Gastrocnemius medialis (tissue), 4 donors: ENCODE measurements around the gene SLC13A5. TPM values are rescaled to one million over a fixed set of nuclear protein-coding genes. Genes with fewer than 3 reads are reported as not detected.

Experiments used
- ATAC-seq, 2 donors: fragments of 150-250 bp; one replicate each; pipeline ENCODE4 v1.9.1; 2016
- DNase-seq, 2 donors: peaks; one replicate each; pipeline ENCODE4 v3.0.0-alpha.2; 2019
- H3K27ac ChIP-seq, 4 donors: fragments of 200-600 bp; sonication (generic); 1 replicate in 1 of 4; 2 replicates in 3 of 4; pipeline ENCODE4 v1.5.1; 2016 to 2018; ENCODE audit warnings: mild to moderate bottlenecking in 2 of 4, moderate library complexity in 1 of 4
- H3K27me3 ChIP-seq, 3 donors: fragments of 200-600 bp; sonication (generic) in 2 of 3; 1 replicate in 1 of 3; 2 replicates in 2 of 3; pipeline versions ENCODE4 v1.5.1 to v1.6.0; 2016 to 2019; ENCODE audit warnings: mild to moderate bottlenecking in 1 of 3, moderate library complexity in 1 of 3
- H3K36me3 ChIP-seq, 2 donors: fragments of 200-600 bp; sonication (generic) in 1 of 2; one replicate each; pipeline ENCODE4 v1.5.1; 2017 to 2018
- H3K4me1 ChIP-seq, 2 donors: fragments of 200-600 bp; sonication (generic) in 1 of 2; one replicate each; pipeline ENCODE4 v1.5.1; 2016 to 2017; ENCODE audit warnings: mild to moderate bottlenecking in 2 of 2
- H3K4me3 ChIP-seq, 4 donors: fragments of 200-600 bp; sonication (generic) in 3 of 4; 1 replicate in 1 of 4; 2 replicates in 3 of 4; pipeline ENCODE4 v1.5.1; 2016 to 2019; ENCODE audit warnings: mild to moderate bottlenecking in 2 of 4
- H3K9me3 ChIP-seq, 3 donors: fragments of 200-600 bp; sonication (generic) in 2 of 3; 1 replicate in 1 of 3; 2 replicates in 2 of 3; pipeline ENCODE4 v1.5.1; 2016 to 2019
- CTCF ChIP-seq, 5 experiments: fragments of 450-650 bp in 3 of 5; fragments of 200-600 bp in 2 of 5; sonication (generic) in 2 of 5; IDR thresholded peaks in 4 of 5; conservative IDR thresholded peaks in 1 of 5; 1 replicate in 4 of 5; 2 replicates in 1 of 5; pipeline ENCODE4 v1.5.1; 2016 to 2019; ENCODE audit warnings: antibody characterized with exemption in 5 of 5, mild to moderate bottlenecking in 3 of 5, moderate library complexity in 3 of 5
- POLR2A ChIP-seq, 2 donors: fragments of 450-650 bp; IDR thresholded peaks; one replicate each; pipeline ENCODE4 v1.6.1; 2017; ENCODE audit warnings: antibody characterized with exemption in 2 of 2, mild to moderate bottlenecking in 2 of 2, moderate library complexity in 2 of 2
- in situ Hi-C, 4 donors: fragments of 200-750 bp; cut with MboI; loops; one replicate each; pipeline versions ENCODE4 v1.15.0 to v1.8.0; 2017; ENCODE audit warnings: low sequenced_read_pairs in 4 of 4
- intact Hi-C: fragments of 100-400 bp; cut with DNase I; formaldehyde crosslinking; loops from one replicate; pipeline ENCODE4 v1.15.1; 2023; ENCODE audit warnings: low total_unique reads
- total RNA-seq, 4 donors: library from RNA; depleted of rRNA; stranded (reverse); fragments of >200 nt; gene quantifications; one replicate each; pipeline versions ENCODE4 v1.1.0 to v1.2.3, GENCODE V29; 2016

Gene SLC13A5
- total RNA-seq, 4 donors from 2014 or later = 0.10 to 0.64 (median 0.39) TPM; not detected in 1

DNA sequence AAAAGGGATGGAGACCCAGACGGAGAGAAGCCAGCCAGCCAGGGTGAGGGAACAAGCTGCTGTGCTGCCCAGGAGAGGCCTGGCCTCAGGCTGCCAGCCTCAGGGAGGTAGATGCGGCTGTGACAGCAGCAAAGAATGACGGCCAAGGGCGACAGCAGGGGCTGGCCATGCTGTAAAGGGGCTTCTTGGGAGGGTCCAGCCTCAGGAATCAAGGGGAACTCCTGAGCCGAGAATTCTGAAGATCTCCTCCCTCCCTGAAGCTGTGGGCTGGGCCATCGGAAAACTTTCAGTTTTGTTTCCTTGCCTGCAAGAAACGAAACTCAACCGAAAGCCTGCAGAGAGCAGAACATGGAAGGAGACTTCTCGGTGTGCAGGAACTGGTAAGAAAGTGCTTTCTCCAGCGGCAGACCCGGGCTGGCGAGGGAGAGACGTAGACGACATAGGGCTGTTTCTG, 42.6 kb upstream of the SLC13A5 start, which contains the start of gene XAF1:
TSS of gene XAF1 (plus strand) at position 316 of the 454 bp plus-strand sequence. CDS start at position 349, 33 bp downstream.
- Histone ChIP-seq H3K9me3 (no peaks in the 10 kb centered on the region), H3K4me1 (peaks cover 15 to 17% of the 10 kb centered on the region in 2 donors), H3K36me3 (peaks cover 0 to 10% of the 10 kb centered on the region in 2 donors), H3K4me3 (peak within 1 kb of the TSS; percentile 53 to 63 (median 59)), H3K27ac (peak within 1 kb of the TSS; percentile 80 to 87 (median 80)), H3K27me3 (no peaks in the 10 kb centered on the region)
- in situ Hi-C loops (no loop called here), intact Hi-C loops (no loop called here)
- peak in 1 of 2 donors; percentile 18 for ATAC-seq
- peak in 1 of 2 donors; percentile 9 for DNase-seq
- TF ChIP-seq POLR2A (IDR thresholded peaks at IDR 0.05) (peak in 1 of 2 donors; percentile 34), CTCF (IDR thresholded peaks at IDR 0.05 in 4 of 5, conservative IDR thresholded peaks at IDR 0.05 in 1 of 5) (no peak)

DNA sequence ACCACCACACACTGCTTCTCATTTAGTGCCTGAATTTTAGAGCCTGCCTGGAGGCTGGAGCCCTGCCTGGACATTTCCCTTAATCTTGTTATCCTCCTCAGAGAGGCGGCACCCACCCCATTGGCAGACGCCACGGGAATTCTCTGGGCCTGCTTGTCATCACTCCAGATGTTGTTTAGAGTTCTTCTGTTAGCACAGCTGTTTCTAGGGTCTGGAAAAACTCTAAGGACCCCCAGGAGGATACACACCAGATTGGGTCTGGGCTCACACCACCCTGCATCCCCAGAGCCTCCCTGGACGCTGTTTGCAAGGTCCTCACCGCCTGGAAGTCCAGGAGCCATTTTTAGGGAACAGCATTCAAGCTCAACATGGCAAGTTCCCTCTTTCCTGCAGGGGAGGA, 42.1 kb upstream of the SLC13A5 start:
- peak overlapping the region; percentile 53 to 63 (median 59) for H3K4me3 ChIP-seq
- no peaks in the 10 kb centered on the region for H3K9me3 ChIP-seq
- no peaks in the 10 kb centered on the region for H3K27me3 ChIP-seq
- H3K36me3 ChIP-seq = peaks cover 0 to 10% of the 10 kb centered on the region in 2 donors
- no peak for TF ChIP-seq CTCF (IDR thresholded peaks at IDR 0.05 in 4 of 5, conservative IDR thresholded peaks at IDR 0.05 in 1 of 5)
- no peak for TF ChIP-seq POLR2A (IDR thresholded peaks at IDR 0.05)
- DNase-seq (no peak), ATAC-seq (no peak)
- intact Hi-C loops (no loop called here), in situ Hi-C loops (no loop called here)
- H3K4me1 ChIP-seq = peaks cover 15 to 17% of the 10 kb centered on the region in 2 donors
- H3K27ac ChIP-seq = peak overlapping the region; percentile 80 to 87 (median 80)

DNA sequence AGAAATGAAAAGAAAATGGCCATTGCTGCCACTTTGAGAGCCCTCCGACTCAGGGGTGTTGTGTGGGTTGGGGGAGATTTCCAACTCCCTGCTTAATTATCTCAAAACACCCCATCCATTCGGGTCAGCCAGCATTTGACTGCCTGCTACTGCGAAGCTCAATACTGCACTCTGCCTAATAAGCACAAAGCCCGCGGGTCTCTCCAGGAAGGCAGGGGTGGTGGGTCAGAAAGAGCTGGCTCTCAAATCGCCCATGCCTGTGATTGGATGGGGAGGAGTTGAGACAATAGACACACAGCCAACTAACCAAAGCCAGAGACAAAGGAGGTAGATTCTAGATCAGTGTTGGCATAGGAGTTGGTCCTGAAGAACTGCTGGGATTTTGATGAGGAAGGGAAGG, 40.4 kb upstream of the SLC13A5 start:
- Histone ChIP-seq H3K9me3 (no peaks in the 10 kb centered on the region), H3K4me3 (peak overlapping the region in 1 of 4 donors; percentile 13), H3K4me1 (peaks cover 15 to 17% of the 10 kb centered on the region in 2 donors), H3K27me3 (no peaks in the 10 kb centered on the region), H3K27ac (peak overlapping the region; percentile 71 to 87 (median 82)), H3K36me3 (no peaks in the 10 kb centered on the region)
- no peak for ATAC-seq
- TF ChIP-seq POLR2A (IDR thresholded peaks at IDR 0.05) (no peak), CTCF (IDR thresholded peaks at IDR 0.05 in 4 of 5, conservative IDR thresholded peaks at IDR 0.05 in 1 of 5) (no peak)
- in situ Hi-C loops (no loop called here), intact Hi-C loops (no loop called here)
- no peak for DNase-seq

DNA sequence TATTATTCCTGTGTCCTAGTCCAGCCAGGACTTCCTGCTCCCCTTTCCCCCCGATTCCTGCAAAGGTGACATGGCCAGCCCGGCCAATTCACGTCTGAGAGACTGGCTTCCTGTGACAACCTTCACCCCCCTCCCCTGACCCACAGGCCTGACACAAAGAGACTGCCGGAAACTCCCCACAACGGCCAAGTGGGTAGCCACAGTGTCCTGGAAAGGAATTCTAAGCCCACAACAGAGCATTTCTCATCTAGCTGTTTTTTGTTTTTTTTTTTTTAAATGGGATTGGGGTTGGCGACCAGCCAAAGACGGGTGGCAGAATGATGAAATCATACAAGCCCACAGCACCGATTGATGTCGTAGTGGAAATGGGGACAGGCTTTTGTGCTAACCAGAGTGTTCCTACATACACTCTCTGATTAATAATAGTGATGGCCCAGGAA, 39.9 kb upstream of the SLC13A5 start:
- in situ Hi-C loops = no loop called here
- H3K4me3 ChIP-seq = no peak overlapping the region
- H3K36me3 ChIP-seq = no peaks in the 10 kb centered on the region
- peak; percentile 14 to 39 for DNase-seq
- peak; percentile 62 to 81 for ATAC-seq
- no peaks in the 10 kb centered on the region for H3K27me3 ChIP-seq
- H3K4me1 ChIP-seq = peaks cover 15 to 17% of the 10 kb centered on the region in 2 donors
- TF ChIP-seq POLR2A (IDR thresholded peaks at IDR 0.05) = no peak
- TF ChIP-seq CTCF (IDR thresholded peaks at IDR 0.05 in 4 of 5, conservative IDR thresholded peaks at IDR 0.05 in 1 of 5) = no peak
- intact Hi-C loops = no loop called here
- no peaks in the 10 kb centered on the region for H3K9me3 ChIP-seq
- H3K27ac ChIP-seq = peak overlapping the region; percentile 71 to 87 (median 82)
